Measurements from ENCODE around the gene ELANE.
"Not testable (repeated sequence)": the region's sequence is repeated elsewhere in the genome, so short reads cannot be mapped to it uniquely, and the experiment has no call there.

The ELANE gene

GRCh38 chr19:863315-863620 is 11.2 kb downstream of the ELANE start:
- DNase-seq, result no peak

DNA sequence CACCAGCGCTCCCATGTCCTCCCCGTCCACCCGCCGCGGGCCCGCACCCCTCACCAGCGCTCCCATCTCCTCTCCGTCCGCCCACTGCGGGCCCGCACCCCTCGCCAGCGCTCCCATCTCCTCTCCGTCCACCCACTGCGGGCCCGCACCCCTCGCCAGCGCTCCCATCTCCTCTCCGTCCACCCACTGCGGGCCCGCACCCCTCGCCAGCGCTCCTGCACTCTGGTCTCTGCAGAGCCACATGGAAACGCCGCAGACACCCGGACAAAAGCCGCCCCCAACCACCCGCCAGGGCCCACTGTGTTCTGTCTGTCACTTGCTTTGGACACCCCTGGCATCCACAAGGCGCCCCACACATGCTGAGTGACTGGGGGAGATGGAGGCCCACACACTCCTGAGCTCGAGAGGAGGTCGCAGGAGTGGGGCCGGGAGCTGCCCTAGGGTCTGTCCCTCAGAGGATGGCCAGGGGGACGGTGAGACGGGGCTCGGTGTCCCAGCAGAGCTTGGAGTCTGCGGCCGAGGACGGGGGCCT is 14.7 kb downstream of the ELANE start:
- no peak for DNase-seq

- DNase-seq, result no peak
These were observed 15.2 kb downstream of the ELANE start for GRCh38 chr19:867301-867793.

DNA sequence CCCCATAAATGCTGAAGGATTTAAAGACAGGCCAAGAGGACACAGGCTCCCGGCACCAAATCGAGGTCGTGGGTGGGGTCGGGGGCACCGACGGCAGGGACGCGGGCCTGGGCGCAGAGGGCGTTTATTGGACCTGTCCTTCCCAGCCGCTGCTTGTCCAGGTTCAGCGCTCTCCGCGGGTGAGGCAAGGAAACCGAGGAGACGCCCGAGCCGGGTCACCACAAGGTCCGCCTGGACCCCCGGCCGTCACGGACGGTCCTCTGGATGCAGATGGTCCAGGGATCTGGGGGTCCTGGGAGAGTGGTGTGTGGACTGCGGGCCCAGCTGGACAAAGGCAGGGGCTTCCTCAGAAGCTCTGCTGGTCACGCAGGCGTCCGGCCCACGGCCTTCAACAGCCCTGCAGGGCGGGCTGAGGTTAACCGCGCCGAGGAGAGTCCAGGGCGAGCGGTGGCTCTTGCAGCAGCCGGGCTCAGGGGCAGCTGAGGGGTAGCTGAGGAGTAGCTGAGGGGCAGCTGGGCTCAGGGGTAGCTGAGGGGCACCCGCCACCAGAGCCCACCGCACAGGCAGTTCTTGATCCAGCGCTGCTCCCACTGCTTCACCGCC is 15.9 kb downstream of the ELANE start:
- DNase-seq, result no peak

- no peak for DNase-seq
These were observed 16.5 kb downstream of the ELANE start for GRCh38 chr19:868458-869244.

- DNase-seq, result no peak
These were observed 17.4 kb downstream of the ELANE start for GRCh38 chr19:869245-870177.

DNA sequence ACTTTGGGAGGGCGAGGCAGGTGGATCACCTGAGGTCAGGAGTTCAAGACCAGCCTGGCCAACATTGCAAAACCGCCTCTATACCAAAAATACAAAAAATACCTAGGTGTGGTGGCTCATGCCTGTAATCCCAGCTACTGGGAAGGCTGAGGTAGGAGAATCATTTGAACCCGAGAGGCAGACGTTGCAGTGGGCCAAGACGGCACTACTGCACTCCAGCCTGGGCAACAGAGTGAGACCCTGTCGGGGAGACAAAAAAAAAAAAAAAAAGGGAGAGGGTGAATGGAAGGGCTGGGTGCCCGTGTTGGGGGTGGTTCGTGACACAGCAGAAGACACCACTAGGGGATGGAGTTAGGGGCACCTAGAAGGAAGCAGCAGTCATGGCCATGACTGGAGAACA is 18.2 kb downstream of the ELANE start:
- DNase-seq, result no peak

DNA sequence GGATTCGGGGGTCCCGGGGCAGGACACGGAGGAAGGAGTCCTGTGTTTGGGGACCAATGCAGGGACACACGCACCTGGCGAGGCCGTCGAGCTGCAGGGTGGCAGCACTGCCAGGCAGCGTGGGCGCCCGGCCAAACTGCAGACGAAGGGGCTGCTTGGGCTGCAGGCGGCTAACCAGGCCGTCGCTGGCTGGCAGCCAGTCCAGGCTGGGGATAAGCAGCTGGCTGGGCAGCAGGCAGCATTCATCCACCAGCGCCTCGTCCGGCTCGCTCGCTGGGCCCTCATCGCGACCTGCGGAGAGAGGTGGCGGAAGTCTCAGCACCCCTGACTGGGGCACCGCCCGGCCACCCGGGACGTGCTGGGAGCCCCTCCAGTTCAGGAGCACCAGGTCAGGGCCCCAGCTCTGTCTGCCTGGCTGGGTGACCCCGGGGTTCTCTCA is 18.9 kb downstream of the ELANE start:
- no peak for DNase-seq

- DNase-seq, result no peak
These were observed 19.6 kb downstream of the ELANE start for GRCh38 chr19:871446-872265.

DNA sequence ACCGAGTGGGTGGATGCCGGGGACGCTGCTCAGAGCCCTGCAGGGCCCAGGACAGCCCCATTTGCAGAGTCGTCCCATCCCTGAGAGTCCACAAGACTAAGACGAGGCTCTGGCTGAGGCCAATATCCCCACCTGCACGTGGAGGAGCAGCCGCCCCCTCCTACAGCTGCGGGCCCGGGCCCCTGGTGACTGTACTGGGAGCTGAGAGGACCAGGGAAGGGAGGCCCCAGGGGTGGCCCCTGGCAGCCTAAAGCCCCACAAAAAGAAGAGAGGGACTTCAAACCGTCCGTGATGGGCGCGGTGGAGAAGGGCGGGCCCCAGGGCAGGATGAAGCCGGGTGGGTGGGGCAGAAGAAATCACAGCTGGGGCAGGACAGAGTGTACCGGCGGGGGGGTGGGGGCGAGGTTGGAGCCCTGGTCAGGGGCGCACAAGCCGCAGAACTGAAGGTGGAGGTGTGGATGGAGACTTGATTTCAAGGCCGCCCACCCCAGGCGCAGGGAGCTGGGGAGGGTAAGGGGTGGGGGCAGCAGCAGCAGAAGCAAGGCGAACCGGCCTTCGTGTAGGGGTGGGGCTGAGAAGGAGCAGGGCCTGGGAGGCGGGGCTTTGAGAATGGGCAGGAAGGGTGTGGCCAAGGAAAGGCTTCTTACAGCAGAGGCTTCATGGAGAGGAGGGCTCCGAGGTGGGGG is 20.3 kb downstream of the ELANE start:
- no peak for DNase-seq

DNA sequence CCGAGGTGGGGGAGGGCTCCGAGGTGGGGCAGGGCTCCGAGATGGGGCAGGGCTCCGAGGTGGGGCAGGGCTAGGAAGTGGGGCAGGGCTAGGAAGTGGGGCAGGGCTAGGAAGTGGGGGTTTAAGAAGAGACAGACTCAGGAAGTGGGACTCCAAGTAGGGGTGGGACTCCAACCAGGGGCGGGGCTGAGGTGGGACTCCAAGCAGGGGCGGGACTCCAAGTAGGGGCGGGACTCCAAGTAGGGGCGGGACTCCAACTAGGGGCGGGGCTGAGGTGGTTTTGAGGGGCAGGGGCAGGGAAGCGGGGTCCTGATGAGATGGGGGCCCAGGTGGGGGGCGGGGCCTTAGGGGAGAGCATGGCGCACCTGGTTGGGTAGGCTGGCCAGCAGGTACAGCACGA is 21.0 kb downstream of the ELANE start:
- DNase-seq, result no peak

DNA sequence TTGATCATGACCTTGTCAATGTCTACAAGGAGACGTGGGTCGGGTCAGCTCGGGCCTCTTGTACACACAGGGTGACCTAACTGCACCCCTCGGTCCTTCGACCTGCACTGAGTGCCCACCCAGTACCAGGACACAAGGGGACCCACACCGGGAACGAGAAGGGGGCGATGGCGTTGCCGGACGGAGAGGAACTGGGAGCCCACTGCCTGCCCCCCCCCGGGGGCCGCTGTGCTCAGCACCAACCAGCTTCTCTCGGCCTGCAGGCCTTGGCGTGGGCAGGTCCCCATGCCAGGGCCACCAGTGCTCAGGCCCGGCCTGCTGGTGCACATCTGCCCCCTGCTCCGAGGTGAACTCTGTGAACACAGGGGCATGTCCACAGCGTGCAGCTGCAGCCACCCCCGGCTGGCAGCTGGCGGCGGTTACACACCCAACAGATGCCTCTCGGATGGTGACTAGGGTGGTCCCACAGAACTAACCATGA is 21.5 kb downstream of the ELANE start:
- no peak for DNase-seq

- no peak for DNase-seq
These were observed 23.3 kb downstream of the ELANE start for GRCh38 chr19:875265-875879.

- DNase-seq, result no peak
These were observed 24.0 kb downstream of the ELANE start for GRCh38 chr19:876089-876488.

DNA sequence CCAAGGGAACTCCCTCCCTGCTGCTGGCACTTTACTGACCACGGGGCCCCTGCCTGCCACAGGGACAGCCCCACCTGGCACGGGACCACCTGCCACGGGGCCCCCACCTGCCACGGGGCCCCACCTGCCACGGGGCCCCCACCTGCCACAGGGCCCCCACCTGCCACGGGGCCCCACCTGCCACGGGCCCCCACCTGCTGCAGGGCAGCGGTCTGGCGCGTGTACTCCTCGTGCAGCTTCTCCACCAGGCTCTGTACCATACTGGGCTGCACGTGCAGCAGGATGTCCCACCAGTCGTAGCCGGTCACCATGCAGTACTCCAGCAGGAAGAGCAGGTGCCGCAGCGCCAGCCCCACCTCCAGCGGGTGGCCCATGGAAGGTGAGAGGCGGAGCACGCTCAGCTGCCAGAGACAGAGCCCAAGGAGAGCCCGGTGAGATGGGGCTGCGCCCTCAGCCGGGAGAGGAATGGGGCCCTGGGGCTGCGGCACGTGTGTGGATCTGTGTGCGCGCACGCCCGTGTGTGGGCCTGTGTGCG is 24.7 kb downstream of the ELANE start:
- no peak for DNase-seq

- not testable (repeated sequence) for DNase-seq
These were observed 26.0 kb downstream of the ELANE start for GRCh38 chr19:877992-878660.

- not testable (repeated sequence) for DNase-seq
These were observed 26.9 kb downstream of the ELANE start for GRCh38 chr19:878751-879561.

DNA sequence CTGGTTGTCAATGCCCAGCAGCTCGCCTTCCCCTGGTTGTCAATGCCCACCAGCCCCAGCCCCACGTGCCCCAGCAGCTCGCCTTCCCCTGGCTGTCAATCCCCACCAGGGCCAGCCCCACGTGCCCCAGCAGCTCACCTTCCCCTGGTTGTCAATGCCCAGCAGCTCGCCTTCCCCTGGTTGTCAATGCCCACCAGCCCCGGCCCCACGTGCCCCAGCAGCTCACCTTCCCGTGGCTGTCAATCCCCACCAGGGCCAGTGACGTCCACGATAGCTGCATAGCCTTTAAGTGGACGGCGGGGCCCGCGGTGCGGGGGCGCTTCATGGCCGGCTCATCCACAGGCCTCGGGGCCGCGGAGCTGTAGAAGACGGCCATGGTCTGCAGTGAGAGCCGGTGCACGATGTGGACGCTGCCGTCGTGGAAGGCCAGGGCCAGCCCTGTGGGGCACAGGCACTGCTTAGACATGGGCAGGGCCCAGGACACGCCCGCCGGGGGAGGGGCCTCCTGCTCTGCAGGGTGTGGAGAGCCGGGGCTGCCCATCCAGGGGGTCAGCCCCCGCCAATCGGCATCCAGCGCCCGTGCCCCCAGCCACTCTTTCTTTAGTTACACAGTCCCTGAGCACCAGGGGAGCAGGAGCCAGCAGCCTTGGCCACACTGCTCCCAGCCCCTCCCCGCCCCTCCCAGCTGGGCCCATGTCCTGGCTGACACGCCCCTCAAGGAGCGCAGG is 27.8 kb downstream of the ELANE start:
- no peak for DNase-seq
